GM21515 (cell line): Measurements from ENCODE around the gene TCP11.

Experiments used
- ATAC-seq: cut with Tn5 transposase; IDR thresholded peaks from one replicate; pipeline ENCODE4 v1.9.1; 2021; ENCODE audit not compliant: unreplicated experiment

TCP11 gene

GRCh38 chr6:35082733-35083403 is 58.3 kb downstream of the TCP11 start:
- ATAC-seq, result no peak

- ATAC-seq, result no peak
Observed at GRCh38 chr6:35082046-35082732, 59.0 kb downstream of the TCP11 start.

GRCh38 chr6:35081426-35081851 is 59.7 kb downstream of the TCP11 start:
- ATAC-seq, result no peak

- ATAC-seq, result no peak
Observed at GRCh38 chr6:35080821-35081425, 60.2 kb downstream of the TCP11 start.

GRCh38 chr6:35080016-35080680 is 61.0 kb downstream of the TCP11 start:
- ATAC-seq, result no peak

- ATAC-seq, result no peak
Observed at GRCh38 chr6:35079311-35080000, 61.7 kb downstream of the TCP11 start.

- no peak for ATAC-seq
Observed at GRCh38 chr6:35078896-35079295, 62.2 kb downstream of the TCP11 start.

- ATAC-seq, result no peak
Observed at GRCh38 chr6:35078226-35078850, 62.8 kb downstream of the TCP11 start.

- no peak for ATAC-seq
Observed at GRCh38 chr6:35077713-35078105, 63.4 kb downstream of the TCP11 start.

- no peak for ATAC-seq
Observed at GRCh38 chr6:35076997-35077712, 64.0 kb downstream of the TCP11 start.

- ATAC-seq, result no peak
Observed at GRCh38 chr6:35073766-35074471, 67.2 kb downstream of the TCP11 start.

GRCh38 chr6:35073211-35073610 is 67.9 kb downstream of the TCP11 start:
- no peak for ATAC-seq

- no peak for ATAC-seq
Observed at GRCh38 chr6:35072698-35073055, 68.5 kb downstream of the TCP11 start.

GRCh38 chr6:35072051-35072697 is 69.0 kb downstream of the TCP11 start:
- no peak for ATAC-seq

GRCh38 chr6:35071347-35071994 is 69.7 kb downstream of the TCP11 start:
- no peak for ATAC-seq

GRCh38 chr6:35070111-35070510 is 71.0 kb downstream of the TCP11 start:
- no peak for ATAC-seq

GRCh38 chr6:35069262-35069661 is 71.9 kb downstream of the TCP11 start:
- no peak for ATAC-seq

GRCh38 chr6:35068644-35069043 is 72.5 kb downstream of the TCP11 start:
- ATAC-seq, result no peak

- ATAC-seq, result no peak
Observed at GRCh38 chr6:35068206-35068605, 72.9 kb downstream of the TCP11 start.
